Fibroblast of the aortic adventitia (primary cell): ENCODE data around the gene RBM14. TPM values are rescaled to one million over a fixed set of nuclear protein-coding genes. Genes with fewer than 3 reads are reported as not detected.
"Not testable (repeated sequence)": the region's sequence is repeated elsewhere in the genome, so short reads cannot be mapped to it uniquely, and the experiment has no call there.

Experiments used
- DNase-seq: peaks from one replicate; pipeline ENCODE4 v3.0.0-alpha.2; 2010; ENCODE audit warnings: low read depth
- H3K4me3 ChIP-seq: 2 replicates; pipeline ENCODE4 v1.5.1; 2011; ENCODE audit warnings: low read depth, mild to moderate bottlenecking, control low read depth, low read length, moderate library complexity
- CTCF ChIP-seq: IDR thresholded peaks from 2 replicates; pipeline ENCODE4 v1.5.1; 2011; ENCODE audit warnings: mild to moderate bottlenecking, low read length, control low read depth, inconsistent platforms; ENCODE audit not compliant: insufficient read depth
- total RNA-seq: library from RNA; depleted of rRNA; stranded (reverse); fragments of >200 nt; gene quantifications from 2 replicates; pipeline ENCODE4 v1.2.3, GENCODE V29; 2012; ENCODE audit warnings: low replicate concordance

RBM14 gene
- total RNA-seq, 1 donor, result 26.9 TPM

GRCh38 chr11:66579017-66579606 is 37.3 kb upstream of the RBM14 start:
- DNase-seq, result peak; percentile 74
- no peak overlapping the region for H3K4me3 ChIP-seq
- peak; percentile 80 for TF ChIP-seq CTCF

GRCh38 chr11:66580803-66581202 is 35.6 kb upstream of the RBM14 start:
- no peak for DNase-seq
- TF ChIP-seq CTCF, result no peak

GRCh38 chr11:66581261-66581660 is 35.2 kb upstream of the RBM14 start:
- TF ChIP-seq CTCF, result no peak
- no peak for DNase-seq
- no peak overlapping the region for H3K4me3 ChIP-seq

More at GRCh38 chr11:66580803-66581202, 35.6 kb upstream of the RBM14 start:
- H3K4me3 ChIP-seq, result no peak overlapping the region

GRCh38 chr11:66582565-66583147 is 33.8 kb upstream of the RBM14 start:
- not testable (repeated sequence) for H3K4me3 ChIP-seq, DNase-seq

- DNase-seq, H3K4me3 ChIP-seq: not testable (repeated sequence)
Measured at GRCh38 chr11:66585447-66585846, 31.0 kb upstream of the RBM14 start.

- no peak for DNase-seq
- TF ChIP-seq CTCF, result no peak
- H3K4me3 ChIP-seq, result no peak overlapping the region
Measured at GRCh38 chr11:66586136-66586535, 30.3 kb upstream of the RBM14 start.

GRCh38 chr11:66589315-66589714 is 27.1 kb upstream of the RBM14 start:
- not testable (repeated sequence) for H3K4me3 ChIP-seq, DNase-seq

GRCh38 chr11:66589996-66590675 is 26.3 kb upstream of the RBM14 start:
- no peak for DNase-seq
- TF ChIP-seq CTCF, result no peak
- H3K4me3 ChIP-seq, result no peak overlapping the region
